Mesodermal cell (in vitro differentiated cells): ENCODE results near the gene BNIP2.

Experiments
- H3K27ac ChIP-seq: 2 replicates; pipeline ENCODE4 v1.7.0; 2013; ENCODE audit warnings: mild to moderate bottlenecking, low read depth, low read length, moderate library complexity; ENCODE audit not compliant: severe bottlenecking
- H3K36me3 ChIP-seq: 2 replicates; pipeline ENCODE4 v1.7.1; 2013; ENCODE audit warnings: mild to moderate bottlenecking, low read length, moderate library complexity; ENCODE audit not compliant: control insufficient read depth, insufficient read depth
- H3K4me1 ChIP-seq: one replicate; pipeline ENCODE4 v1.7.1; 2013; ENCODE audit warnings: mild to moderate bottlenecking, low read length; ENCODE audit not compliant: insufficient read depth, control insufficient read depth, poor library complexity, severe bottlenecking
- H3K4me3 ChIP-seq: 2 replicates; pipeline ENCODE4 v1.7.0; 2013; ENCODE audit warnings: low read length, control low read depth, mild to moderate bottlenecking; ENCODE audit not compliant: insufficient read depth, poor library complexity, severe bottlenecking; ENCODE audit errors: extremely low read depth
- H3K9me3 ChIP-seq: 2 replicates; pipeline ENCODE4 v1.7.1; 2013; ENCODE audit warnings: mild to moderate bottlenecking, low read length, moderate library complexity; ENCODE audit not compliant: control insufficient read depth
- WGBS, 2 experiments: methylation state at CpG; one replicate each; pipeline ENCODE4 v1.1.5; 2013; ENCODE audit warnings: missing lambda C conversion rate in 2 of 2; ENCODE audit not compliant: insufficient coverage in 2 of 2; 5-methylcytosine and 5-hydroxymethylcytosine counted together

Gene BNIP2

GRCh38 chr15:59688423-59688781 lies 718 bp downstream of the BNIP2 start:
- no peaks in the 10 kb centered on the region for H3K9me3 ChIP-seq
- peak overlapping the region; percentile 99 for H3K27ac ChIP-seq
- H3K36me3 ChIP-seq, result peaks cover 35% of the 10 kb centered on the region
- peak overlapping the region; percentile 96 for H3K4me3 ChIP-seq
- peaks cover 14% of the 10 kb centered on the region for H3K4me1 ChIP-seq
- WGBS, 2 experiments, result 3% methylated on average over 9 to 10 of the region's 15 CpGs

- no peaks in the 10 kb centered on the region for H3K9me3 ChIP-seq
- H3K36me3 ChIP-seq, result peaks cover 35% of the 10 kb centered on the region
- WGBS, 2 experiments, result 62 to 83% methylated on average over 4 to 5 of the region's 5 CpGs
- peaks cover 14% of the 10 kb centered on the region for H3K4me1 ChIP-seq
- H3K4me3 ChIP-seq, result peak overlapping the region; percentile 96
- peak overlapping the region; percentile 99 for H3K27ac ChIP-seq
Observed at GRCh38 chr15:59687836-59688235, 1.3 kb downstream of the BNIP2 start.

GRCh38 chr15:59686389-59686788 lies 2.7 kb downstream of the BNIP2 start:
- Histone ChIP-seq H3K4me3 (no peak overlapping the region), H3K9me3 (no peaks in the 10 kb centered on the region), H3K27ac (peak overlapping the region; percentile 57), H3K36me3 (peaks cover 45% of the 10 kb centered on the region), H3K4me1 (peaks cover 14% of the 10 kb centered on the region)
- WGBS, 2 experiments, result 94 to 100% methylated on average over 1 to 6 of the region's 7 CpGs

GRCh38 chr15:59685737-59686297 lies 3.3 kb downstream of the BNIP2 start:
- Histone ChIP-seq H3K4me1 (peaks cover 14% of the 10 kb centered on the region), H3K4me3 (no peak overlapping the region), H3K36me3 (peaks cover 51% of the 10 kb centered on the region), H3K27ac (peak overlapping the region; percentile 57), H3K9me3 (no peaks in the 10 kb centered on the region)
- WGBS, 2 experiments, result 80% methylated on average over 1 of the region's 1 CpG; no CpG with 5 or more reads in 1 of the 2 experiments

- Histone ChIP-seq H3K4me3 (no peak overlapping the region), H3K36me3 (peaks cover 78% of the 10 kb centered on the region), H3K4me1 (no peaks in the 10 kb centered on the region), H3K9me3 (no peaks in the 10 kb centered on the region), H3K27ac (no peak overlapping the region)
- WGBS, 2 experiments, result 63 to 100% methylated on average over 2 to 3 of the region's 5 CpGs
Observed at GRCh38 chr15:59680870-59681269, 8.2 kb downstream of the BNIP2 start.

GRCh38 chr15:59680346-59680745 lies 8.8 kb downstream of the BNIP2 start:
- Histone ChIP-seq H3K4me1 (no peaks in the 10 kb centered on the region), H3K27ac (no peak overlapping the region), H3K36me3 (peaks cover 78% of the 10 kb centered on the region), H3K4me3 (no peak overlapping the region), H3K9me3 (no peaks in the 10 kb centered on the region)
- WGBS, 2 experiments, result 95 to 98% methylated on average over 6 of the region's 6 CpGs

- Histone ChIP-seq H3K9me3 (no peaks in the 10 kb centered on the region), H3K4me1 (no peaks in the 10 kb centered on the region), H3K4me3 (no peak overlapping the region), H3K36me3 (peaks cover 79% of the 10 kb centered on the region), H3K27ac (no peak overlapping the region)
- no CpG with 5 or more reads among the region's 1 CpG for WGBS, 2 experiments
Observed at GRCh38 chr15:59678620-59679019, 10.5 kb downstream of the BNIP2 start.

GRCh38 chr15:59678172-59678571 lies 10.9 kb downstream of the BNIP2 start:
- Histone ChIP-seq H3K4me1 (no peaks in the 10 kb centered on the region), H3K27ac (no peak overlapping the region), H3K9me3 (no peaks in the 10 kb centered on the region), H3K4me3 (no peak overlapping the region), H3K36me3 (peaks cover 81% of the 10 kb centered on the region)
- WGBS, 2 experiments, result 100% methylated on average over 1 of the region's 1 CpG

GRCh38 chr15:59676565-59676964 lies 12.6 kb downstream of the BNIP2 start:
- Histone ChIP-seq H3K4me3 (no peak overlapping the region), H3K9me3 (no peaks in the 10 kb centered on the region), H3K4me1 (no peaks in the 10 kb centered on the region), H3K27ac (no peak overlapping the region), H3K36me3 (peaks cover 88% of the 10 kb centered on the region)
- 95 to 97% methylated on average over 12 to 23 of the region's 23 CpGs for WGBS, 2 experiments

GRCh38 chr15:59674361-59674877 lies 14.7 kb downstream of the BNIP2 start:
- Histone ChIP-seq H3K27ac (no peak overlapping the region), H3K4me3 (no peak overlapping the region), H3K9me3 (no peaks in the 10 kb centered on the region), H3K36me3 (peaks cover 93% of the 10 kb centered on the region), H3K4me1 (no peaks in the 10 kb centered on the region)
- 95% methylated on average over 2 of the region's 3 CpGs; no CpG with 5 or more reads in 1 of the 2 experiments for WGBS, 2 experiments

- no peak overlapping the region for H3K4me3 ChIP-seq
- H3K9me3 ChIP-seq, result no peaks in the 10 kb centered on the region
- peaks cover 84% of the 10 kb centered on the region for H3K36me3 ChIP-seq
- WGBS, 2 experiments, result no CpG with 5 or more reads among the region's 8 CpGs
- H3K27ac ChIP-seq, result no peak overlapping the region
- H3K4me1 ChIP-seq, result no peaks in the 10 kb centered on the region
Observed at GRCh38 chr15:59668556-59668955, 20.6 kb downstream of the BNIP2 start.
